Measurements from ENCODE around the gene TMEM45A.

Gene TMEM45A

GRCh38 chr3:100521439-100521845 lies 29.0 kb downstream of the TMEM45A start:
- no peak overlapping the region for H3K4me3 ChIP-seq (ENCODE audit: severe bottlenecking)
- no peaks in the 10 kb centered on the region for H3K27me3 ChIP-seq (ENCODE audit: insufficient read depth, poor library complexity, severe bottlenecking)
- no peaks in the 10 kb centered on the region for H3K9me3 ChIP-seq (ENCODE audit: severe bottlenecking)
- ATAC-seq (ENCODE audit: low read depth) (no peak), DNase-seq (ENCODE audit: low spot score) (no peak)
- H3K36me3 ChIP-seq (ENCODE audit: low read depth), result no peaks in the 10 kb centered on the region
- peaks cover 10% of the 10 kb centered on the region for H3K4me1 ChIP-seq (ENCODE audit: insufficient read depth, poor library complexity, severe bottlenecking)
- no peak overlapping the region for H3K27ac ChIP-seq (ENCODE audit: poor library complexity, severe bottlenecking)
- TF ChIP-seq, protein P1, sequence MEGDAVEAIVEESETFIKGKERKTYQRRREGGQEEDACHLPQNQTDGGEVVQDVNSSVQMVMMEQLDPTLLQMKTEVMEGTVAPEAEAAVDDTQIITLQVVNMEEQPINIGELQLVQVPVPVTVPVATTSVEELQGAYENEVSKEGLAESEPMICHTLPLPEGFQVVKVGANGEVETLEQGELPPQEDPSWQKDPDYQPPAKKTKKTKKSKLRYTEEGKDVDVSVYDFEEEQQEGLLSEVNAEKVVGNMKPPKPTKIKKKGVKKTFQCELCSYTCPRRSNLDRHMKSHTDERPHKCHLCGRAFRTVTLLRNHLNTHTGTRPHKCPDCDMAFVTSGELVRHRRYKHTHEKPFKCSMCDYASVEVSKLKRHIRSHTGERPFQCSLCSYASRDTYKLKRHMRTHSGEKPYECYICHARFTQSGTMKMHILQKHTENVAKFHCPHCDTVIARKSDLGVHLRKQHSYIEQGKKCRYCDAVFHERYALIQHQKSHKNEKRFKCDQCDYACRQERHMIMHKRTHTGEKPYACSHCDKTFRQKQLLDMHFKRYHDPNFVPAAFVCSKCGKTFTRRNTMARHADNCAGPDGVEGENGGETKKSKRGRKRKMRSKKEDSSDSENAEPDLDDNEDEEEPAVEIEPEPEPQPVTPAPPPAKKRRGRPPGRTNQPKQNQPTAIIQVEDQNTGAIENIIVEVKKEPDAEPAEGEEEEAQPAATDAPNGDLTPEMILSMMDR (IDR thresholded peaks at IDR 0.05; ENCODE audit: poor library complexity, severe bottlenecking), result no peak

DNA sequence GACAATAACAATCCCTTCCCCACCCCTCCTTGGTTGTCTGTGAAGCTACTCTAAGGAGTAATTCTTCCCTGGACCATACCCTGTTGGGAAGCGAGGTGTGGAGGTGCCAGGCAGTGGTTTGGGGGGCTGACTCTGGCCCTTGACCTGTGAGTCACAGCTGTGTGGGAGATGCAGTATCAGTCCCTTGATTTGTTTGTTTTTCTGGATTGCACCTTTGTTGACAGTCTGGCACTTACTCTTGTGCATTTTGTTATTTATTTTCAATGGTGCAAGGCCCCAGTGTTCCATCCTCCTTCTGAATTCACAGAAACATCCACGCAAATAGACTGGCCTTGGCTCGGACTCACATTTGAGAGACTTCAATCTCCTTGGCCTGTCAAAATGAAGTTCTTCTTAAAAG lies 29.7 kb downstream of the TMEM45A start:
- Histone ChIP-seq H3K27me3 (ENCODE audit: insufficient read depth, poor library complexity, severe bottlenecking) (no peaks in the 10 kb centered on the region), H3K4me1 (ENCODE audit: insufficient read depth, poor library complexity, severe bottlenecking) (peaks cover 13% of the 10 kb centered on the region), H3K9me3 (ENCODE audit: severe bottlenecking) (no peaks in the 10 kb centered on the region), H3K4me3 (ENCODE audit: severe bottlenecking) (no peak overlapping the region), H3K27ac (ENCODE audit: poor library complexity, severe bottlenecking) (no peak overlapping the region), H3K36me3 (ENCODE audit: low read depth) (no peaks in the 10 kb centered on the region)
- no peak for DNase-seq (ENCODE audit: low spot score)
- TF ChIP-seq, protein P1 (IDR thresholded peaks at IDR 0.05; ENCODE audit: poor library complexity, severe bottlenecking), result no peak
- no peak for ATAC-seq (ENCODE audit: low read depth)

- Histone ChIP-seq H3K4me3 (ENCODE audit: severe bottlenecking) (no peak overlapping the region), H3K27ac (ENCODE audit: poor library complexity, severe bottlenecking) (no peak overlapping the region), H3K36me3 (ENCODE audit: low read depth) (no peaks in the 10 kb centered on the region), H3K9me3 (ENCODE audit: severe bottlenecking) (no peaks in the 10 kb centered on the region), H3K4me1 (ENCODE audit: insufficient read depth, poor library complexity, severe bottlenecking) (peaks cover 13% of the 10 kb centered on the region), H3K27me3 (ENCODE audit: insufficient read depth, poor library complexity, severe bottlenecking) (no peaks in the 10 kb centered on the region)
- DNase-seq (ENCODE audit: low spot score) (no peak), ATAC-seq (ENCODE audit: low read depth) (no peak)
- TF ChIP-seq, protein P1 (IDR thresholded peaks at IDR 0.05; ENCODE audit: poor library complexity, severe bottlenecking), result no peak
These were observed 30.8 kb downstream of the TMEM45A start for GRCh38 chr3:100523050-100523760.

DNA sequence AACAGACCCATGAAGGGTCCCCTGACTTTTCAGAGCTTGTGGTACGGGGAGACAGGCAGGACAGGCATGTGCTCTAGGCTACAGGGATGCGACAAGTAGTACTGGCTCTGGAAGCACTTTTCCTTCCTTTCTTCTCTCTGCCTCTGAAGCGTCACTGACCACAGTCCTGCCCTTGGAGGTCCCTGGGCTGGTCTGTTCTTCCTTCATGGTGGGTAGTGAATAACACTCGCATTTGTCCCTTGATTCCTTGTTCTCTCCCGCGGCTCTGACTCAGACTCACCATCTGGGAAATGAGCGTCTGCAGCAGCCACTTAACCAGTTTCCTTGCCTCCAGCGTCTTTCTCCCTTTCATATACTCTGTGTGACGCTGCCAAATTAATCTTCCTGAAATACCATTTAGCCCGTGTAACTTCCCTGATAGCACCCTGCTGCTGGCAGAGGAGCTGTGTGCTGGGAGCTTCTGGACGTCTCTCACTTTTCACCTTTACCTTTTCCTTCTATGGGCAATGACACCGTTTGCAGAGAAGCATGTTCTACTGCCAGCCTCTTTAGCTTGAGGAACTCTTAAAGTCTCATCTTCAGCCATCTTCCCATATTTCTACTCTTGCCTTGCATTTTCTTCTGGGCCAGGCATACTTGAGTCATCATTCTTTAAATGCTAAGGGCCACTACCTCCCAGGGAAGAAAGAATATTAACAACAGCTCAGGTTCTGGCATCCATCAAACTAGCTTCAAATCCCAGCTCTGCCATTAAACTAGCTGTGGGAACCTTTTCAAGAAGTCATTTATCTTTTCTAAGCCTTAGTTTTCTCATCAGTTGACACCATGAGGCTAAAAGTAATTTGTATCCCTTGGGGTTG lies 33.6 kb downstream of the TMEM45A start:
- Histone ChIP-seq H3K36me3 (ENCODE audit: low read depth) (no peaks in the 10 kb centered on the region), H3K9me3 (ENCODE audit: severe bottlenecking) (no peaks in the 10 kb centered on the region), H3K27me3 (ENCODE audit: insufficient read depth, poor library complexity, severe bottlenecking) (no peaks in the 10 kb centered on the region), H3K27ac (ENCODE audit: poor library complexity, severe bottlenecking) (peak overlapping the region; percentile 59), H3K4me3 (ENCODE audit: severe bottlenecking) (no peak overlapping the region), H3K4me1 (ENCODE audit: insufficient read depth, poor library complexity, severe bottlenecking) (peaks cover 13% of the 10 kb centered on the region)
- TF ChIP-seq, protein P1 (IDR thresholded peaks at IDR 0.05; ENCODE audit: poor library complexity, severe bottlenecking), result no peak
- DNase-seq (ENCODE audit: low spot score) (no peak), ATAC-seq (ENCODE audit: low read depth) (peak; percentile 93)

All from RWPE2 (cell line).